HG03565 (cell line): ENCODE results near the gene CD79A.
"Not testable (repeated sequence)": the region's sequence is repeated elsewhere in the genome, so short reads cannot be mapped to it uniquely, and the experiment has no call there.

Experiments used
- ATAC-seq: cut with Tn5 transposase; IDR thresholded peaks from one replicate; pipeline ENCODE4 v1.9.1; 2021; ENCODE audit warnings: mild to moderate bottlenecking, moderate library complexity; ENCODE audit not compliant: unreplicated experiment

Gene CD79A

DNA sequence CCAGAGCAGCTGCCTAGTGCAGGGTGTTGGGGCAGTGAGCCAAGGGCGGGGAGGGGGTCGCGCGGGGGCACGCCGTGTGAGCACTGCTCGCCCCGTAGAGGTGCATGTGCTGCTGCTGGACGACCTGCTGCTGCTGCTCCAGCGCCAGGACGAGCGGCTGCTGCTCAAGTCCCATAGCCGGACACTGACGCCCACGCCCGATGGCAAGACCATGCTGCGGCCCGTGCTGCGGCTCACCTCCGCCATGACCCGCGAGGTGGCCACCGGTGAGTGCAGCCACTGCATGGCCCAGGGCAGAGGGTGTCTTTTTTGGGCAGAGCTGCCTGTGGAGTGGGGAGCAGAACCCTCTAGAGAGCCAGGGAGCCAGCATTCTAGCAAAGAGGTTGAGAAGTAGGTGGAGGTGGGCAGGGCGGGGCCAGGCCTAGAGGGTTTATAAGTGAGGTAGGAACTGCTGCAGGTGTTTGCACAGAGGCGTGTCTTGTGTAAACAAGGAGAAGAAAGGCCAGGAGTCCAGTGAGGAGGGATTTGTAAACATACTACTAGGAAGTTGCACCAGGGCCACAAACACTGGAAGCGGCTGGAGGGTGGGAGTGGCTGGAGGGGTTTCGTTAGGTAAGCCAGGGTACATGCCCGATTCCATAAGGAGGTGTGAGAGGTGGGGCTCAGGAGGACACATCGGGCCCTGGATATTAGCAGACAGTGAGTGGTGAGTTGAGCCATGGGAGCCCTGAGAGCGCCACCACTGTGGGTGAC lies 27.2 kb downstream of the CD79A start:
- no peak for ATAC-seq

GRCh38 chr19:41905273-41906002 lies 28.4 kb downstream of the CD79A start:
- ATAC-seq, result no peak

GRCh38 chr19:41906271-41906670 lies 29.2 kb downstream of the CD79A start:
- ATAC-seq, result no peak

- ATAC-seq, result no peak
Observed at GRCh38 chr19:41906916-41907680, 30.0 kb downstream of the CD79A start.

DNA sequence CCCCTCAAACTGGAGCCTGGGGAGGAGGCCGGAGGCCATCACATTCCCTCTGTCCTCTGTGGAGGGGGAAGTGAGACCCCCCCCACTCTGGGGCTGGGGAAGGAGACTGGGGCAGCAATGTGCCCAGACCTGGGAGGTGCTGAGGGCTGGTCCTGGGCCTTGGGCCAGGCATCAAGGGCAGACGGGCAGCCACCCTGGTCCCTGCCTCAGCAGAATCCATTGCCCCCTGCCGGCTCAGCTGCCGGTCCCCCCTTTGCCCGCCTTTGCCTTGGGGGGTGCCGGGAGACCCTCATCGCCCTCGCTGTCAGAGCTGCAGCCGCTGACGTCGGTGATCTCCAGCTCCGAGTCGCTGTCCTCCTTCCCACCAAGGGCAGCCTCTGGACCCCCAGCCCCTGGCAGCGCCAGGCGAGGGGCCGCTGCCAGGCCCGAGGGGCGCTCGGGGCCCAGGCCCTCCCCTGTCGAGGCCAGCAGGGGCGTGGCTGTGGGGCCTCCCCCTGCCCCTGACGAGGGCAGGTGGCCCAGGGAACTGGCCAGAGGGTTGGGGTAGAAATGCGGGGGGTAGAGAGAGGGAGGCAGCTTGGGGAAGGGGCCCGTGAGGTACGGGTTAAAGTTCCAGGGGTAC lies 31.0 kb downstream of the CD79A start:
- no peak for ATAC-seq

GRCh38 chr19:41908724-41909464 lies 31.8 kb downstream of the CD79A start:
- no peak for ATAC-seq

DNA sequence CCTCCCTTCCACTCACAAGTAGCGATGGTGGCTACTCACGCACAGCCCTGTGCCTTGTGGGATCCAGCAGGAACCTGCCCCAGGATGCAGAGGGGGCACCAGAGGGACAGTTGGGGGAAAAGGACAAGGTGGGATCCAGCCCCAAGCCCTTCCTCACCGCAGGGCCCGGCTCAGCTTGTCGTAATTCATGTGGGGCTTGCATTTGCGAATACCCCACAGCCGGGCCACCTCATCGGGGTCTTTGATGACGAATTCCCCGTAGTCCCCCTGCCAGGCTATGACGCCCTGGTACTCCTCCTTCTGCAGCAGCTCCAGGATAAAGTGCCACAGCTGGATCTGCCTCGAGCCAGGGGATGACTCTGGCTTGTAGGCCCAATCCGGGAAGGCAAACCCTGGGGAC lies 32.6 kb downstream of the CD79A start:
- ATAC-seq, result no peak

DNA sequence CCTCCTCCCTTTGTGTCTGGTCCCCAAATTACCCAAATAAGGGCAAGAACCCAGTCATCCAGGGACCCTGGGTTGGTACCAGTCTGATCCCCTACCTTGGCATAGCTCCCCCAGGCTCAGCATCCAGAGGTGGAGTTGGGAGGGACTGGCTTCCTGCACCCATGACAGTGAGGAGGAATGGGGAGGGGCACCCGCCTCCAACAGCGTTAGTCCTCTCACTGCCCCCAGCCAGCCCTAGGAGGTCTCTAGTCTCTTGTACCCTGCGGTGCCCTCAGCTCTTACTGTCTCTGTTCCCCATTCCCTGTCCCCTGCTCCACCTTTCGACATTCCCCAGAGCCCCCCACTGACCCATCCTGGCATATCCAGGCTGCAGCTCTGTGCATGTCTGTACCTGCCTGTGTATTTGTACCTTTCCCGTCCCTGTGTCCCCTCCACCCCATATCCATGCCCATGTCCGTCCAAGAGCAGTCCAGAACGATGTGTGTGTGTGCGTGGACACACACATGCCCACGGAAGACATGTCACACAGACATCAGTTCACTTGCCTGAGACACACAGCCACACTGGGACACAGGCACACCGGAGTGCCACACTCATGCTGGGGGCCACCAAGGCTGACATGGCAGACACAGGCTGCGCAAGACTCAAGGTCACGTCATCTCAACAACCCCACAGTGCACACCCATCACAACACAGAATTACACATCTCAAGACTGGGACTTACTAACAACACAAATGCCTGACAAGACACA lies 33.3 kb downstream of the CD79A start:
- ATAC-seq, result no peak

DNA sequence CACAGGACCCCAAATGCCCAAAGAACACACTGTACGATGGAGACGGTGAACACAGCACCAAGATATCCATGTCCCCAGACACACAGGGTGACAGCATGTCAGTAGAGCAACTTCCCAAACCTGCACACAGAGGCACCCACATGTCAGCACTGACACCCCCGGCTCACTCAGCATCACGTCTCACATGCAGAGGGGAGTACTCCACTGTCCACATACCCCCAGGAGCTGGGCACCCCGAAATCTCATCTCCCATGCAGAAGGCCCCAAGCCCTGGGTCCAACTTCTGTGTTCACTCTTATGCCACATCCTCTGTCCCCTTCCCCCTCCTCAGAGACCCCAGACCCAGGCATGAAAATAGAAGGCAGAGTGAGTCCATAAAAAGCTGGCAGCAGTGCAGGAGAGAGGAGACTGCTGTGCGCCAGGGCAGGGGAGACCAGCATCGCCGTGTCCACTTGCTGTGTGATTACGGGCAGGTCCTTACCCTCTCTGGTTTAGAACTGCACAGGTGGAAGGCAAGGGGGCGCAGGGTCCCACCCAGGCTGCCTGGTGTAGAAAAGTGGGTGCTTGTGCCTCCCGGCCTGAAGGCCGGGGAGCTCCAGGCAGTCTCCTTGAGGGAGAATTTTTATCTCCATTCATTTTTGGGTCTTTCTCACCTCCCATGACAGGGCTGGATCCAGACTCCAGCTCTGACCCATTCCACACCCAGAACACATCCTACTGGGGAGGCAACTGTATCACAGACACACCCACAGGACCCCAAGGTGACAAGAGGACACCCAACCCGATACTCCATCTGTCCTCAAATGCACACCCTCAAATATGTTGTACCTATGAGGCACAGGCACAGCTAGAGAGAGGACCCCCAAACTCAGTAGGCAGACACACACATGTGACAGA lies 34.2 kb downstream of the CD79A start:
- ATAC-seq, result no peak

DNA sequence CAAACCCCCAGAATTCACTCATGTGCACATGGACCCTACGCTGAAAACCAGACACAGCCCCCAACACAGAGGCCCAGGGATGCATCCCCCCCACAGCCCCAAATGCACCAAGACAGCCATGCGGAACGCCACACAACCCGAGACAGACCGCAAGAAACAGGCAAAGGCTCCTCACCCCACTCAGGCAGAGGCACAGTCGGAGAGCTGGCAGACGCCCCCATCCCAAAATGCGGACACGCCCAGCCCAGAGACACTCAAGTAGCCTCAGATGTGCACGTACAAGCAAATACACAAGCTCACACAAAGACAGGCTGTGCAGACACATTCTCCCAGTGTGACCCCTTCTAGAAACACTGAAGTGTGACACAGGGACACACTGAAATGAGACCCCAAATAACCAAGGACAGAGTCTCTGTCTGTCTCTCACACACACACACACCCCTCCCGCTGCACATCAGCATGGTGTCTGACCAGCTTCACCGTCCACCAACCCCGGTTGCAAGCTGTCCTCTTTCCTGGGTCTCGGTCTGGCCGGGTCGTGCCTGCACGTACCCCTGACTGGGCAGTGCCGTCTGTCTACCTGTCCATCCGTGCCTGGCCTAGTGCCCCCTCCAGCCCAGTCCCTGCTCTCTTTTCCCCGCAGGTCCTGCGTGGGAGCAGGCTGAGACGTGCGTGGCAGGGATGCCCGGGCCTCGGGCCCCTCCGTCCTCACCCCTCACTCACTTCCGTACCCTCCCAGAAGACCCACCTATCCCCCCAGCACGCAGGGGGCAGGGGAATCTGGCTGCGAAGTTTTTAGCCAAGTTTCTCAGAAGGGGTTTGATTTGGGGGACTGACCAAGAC lies 35.0 kb downstream of the CD79A start:
- ATAC-seq, result no peak

DNA sequence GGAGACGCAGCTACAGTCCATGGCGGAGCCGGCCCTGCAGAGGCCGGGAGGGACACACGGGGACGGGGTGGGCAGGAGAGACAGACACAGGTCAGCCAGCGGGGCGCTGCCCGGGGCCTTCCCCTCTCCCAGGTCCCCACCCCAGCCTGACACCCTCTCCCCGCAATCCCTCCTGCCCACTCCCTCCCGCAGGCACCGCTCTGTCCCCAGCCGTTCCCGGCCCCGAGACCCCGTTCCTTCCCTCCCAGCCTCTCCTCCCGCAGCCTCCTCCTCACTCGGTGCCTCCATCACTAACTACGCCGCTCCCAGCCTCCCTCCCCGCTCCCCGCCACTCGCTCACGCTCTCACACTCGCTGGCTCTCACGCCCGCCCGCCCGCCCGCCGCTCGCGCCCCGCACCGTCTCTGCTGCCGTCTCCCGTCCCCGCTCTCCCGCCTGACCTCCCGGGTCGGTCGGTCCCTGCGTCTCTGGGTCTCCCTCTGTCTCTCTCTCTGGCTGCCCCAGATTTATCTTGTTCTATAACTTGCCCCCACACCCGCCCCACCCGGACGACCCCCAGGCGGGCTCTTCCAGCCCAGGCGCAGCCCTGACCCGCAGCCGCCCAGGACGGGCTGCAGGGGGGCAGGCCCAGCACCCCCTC lies 35.9 kb downstream of the CD79A start:
- ATAC-seq, result no peak

DNA sequence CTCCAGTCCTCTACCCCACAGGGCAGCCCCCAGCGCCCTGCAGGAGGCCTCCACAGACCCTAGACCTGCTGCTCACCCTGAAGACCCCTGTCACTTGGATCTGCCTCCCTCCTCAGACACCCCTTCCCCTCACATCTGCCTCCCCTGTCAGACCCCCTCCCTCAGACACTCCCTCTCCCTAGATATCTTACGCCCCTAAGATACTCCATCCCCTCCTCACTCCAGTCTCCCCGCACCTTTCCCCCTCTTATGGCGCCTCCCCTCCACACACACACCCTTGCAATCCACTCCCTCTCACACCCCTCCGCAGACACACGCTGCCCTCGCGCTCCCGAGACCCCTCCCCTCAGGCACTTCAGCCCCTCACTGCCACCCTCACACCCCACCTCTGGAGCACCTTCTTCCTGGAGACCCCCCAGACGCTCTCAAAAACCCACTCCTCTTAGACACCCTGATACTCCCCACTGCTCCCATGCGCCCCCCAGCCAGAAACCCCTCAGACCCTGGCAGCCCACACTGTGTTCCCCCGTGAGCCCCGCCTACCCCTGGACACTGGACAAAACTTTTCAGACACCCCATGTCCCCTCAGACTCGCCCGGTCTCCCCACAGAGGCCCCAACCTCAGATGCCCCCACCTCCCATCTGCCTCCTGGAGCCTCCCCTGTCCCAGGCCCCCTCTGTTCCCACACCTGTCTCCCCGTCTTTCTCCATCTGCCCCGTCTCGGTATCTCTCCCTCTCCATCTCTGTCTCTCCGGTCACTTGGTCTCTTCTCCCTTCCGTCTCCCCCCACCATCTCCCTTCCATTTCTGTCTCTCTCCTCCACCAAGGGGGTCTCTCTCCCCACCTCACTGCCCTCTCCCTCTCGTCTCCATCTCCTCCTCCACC lies 36.7 kb downstream of the CD79A start:
- ATAC-seq, result no peak

- ATAC-seq, result not testable (repeated sequence)
Observed at GRCh38 chr19:41914424-41914834, 37.4 kb downstream of the CD79A start.

DNA sequence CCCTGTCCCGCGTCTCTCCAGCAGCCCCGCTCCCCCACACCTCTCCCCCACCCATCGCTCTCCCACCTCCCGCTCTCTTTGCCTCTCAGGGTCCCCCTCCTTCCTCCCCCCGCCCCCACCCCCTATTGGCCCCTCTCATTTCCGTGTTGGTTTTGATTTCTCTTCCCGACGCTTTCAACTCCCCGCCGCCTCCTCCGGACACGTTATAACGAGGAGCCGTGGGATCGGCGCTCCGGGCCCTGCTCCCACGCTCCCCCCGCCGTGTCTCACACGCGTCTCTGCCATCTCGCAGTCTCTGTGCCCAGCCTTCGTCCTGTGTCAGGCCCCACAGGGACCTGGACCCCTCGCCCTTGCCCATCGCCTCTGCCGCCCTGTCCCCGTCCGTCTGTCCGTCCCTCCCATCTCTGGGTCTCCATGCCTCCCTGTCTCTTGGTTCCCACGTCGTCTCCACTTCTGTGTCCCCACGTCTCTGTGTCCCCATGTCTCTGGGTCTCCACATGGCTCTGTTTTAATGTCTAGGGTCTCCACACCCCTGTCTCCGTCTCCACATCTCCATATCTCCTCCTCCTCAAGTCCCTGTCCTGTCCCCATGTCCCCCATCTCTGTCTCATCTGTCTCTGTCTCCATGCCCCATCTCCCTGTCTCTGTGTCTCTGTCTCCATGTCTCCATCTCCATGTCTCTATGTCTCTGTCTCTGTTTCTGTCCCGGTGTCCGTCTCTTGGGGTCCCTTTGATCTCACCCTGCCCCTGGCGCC lies 38.1 kb downstream of the CD79A start:
- ATAC-seq, result no peak

GRCh38 chr19:41915776-41916414 lies 38.8 kb downstream of the CD79A start:
- ATAC-seq, result no peak
